IMR-90 (cell line): ENCODE measurements around the gene HMOX2. TPM values are rescaled to one million over a fixed set of nuclear protein-coding genes. Genes with fewer than 3 reads are reported as not detected.

Source experiments
- ATAC-seq: fragments of 200-7000 bp; cut with Tn5 transposase; 2 replicates; pipeline ENCODE4 v1.9.1; 2020; ENCODE audit warnings: low read depth, mild to moderate bottlenecking, moderate library complexity
- BruUV-seq: library from RNA; stranded (reverse); fragments of 400-500 nt; replicated peaks from 2 replicates; lab custom pipeline; 2021; lab: Mats Ljungman, UMichigan
- CTCF ChIA-PET: fragments of 300-600 bp; formaldehyde crosslinking; extraction: SDS; loops from one replicate; lab custom pipeline; 2021; ENCODE audit warnings: antibody characterized with exemption; lab: Yijun Ruan, JAX
- POLR2A ChIA-PET: fragments of 300-600 bp; sonication (Branson Sonifier 250); formaldehyde crosslinking; loops from one replicate; lab custom pipeline; 2022; ENCODE audit warnings: antibody characterized with exemption; ENCODE audit not compliant: unreplicated experiment; lab: Charles Lee
- DNase-seq: peaks from one replicate; pipeline ENCODE4 v3.0.0; 2013
- H2AFZ ChIP-seq: replicated peaks from 2 replicates; pipeline ENCODE3; 2013; ENCODE audit warnings: low read length, mild to moderate bottlenecking; ENCODE audit not compliant: poor library complexity
- H2AK5ac ChIP-seq: 2 replicates; pipeline ENCODE4 v1.6.1; 2013; ENCODE audit warnings: low read depth, low read length, inconsistent platforms
- H2AK9ac ChIP-seq: replicated peaks from 2 replicates; pipeline ENCODE3; 2013; ENCODE audit warnings: mild to moderate bottlenecking, low read depth, low read length, moderate library complexity; ENCODE audit not compliant: poor library complexity
- H2BK120ac ChIP-seq: 2 replicates; pipeline ENCODE4 v1.6.1; 2013; ENCODE audit warnings: low read depth, low read length, inconsistent platforms
- H2BK15ac ChIP-seq: 3 replicates; pipeline ENCODE4 v1.6.1; 2013; ENCODE audit warnings: low read depth, low read length, inconsistent platforms
- H2BK20ac ChIP-seq: 2 replicates; pipeline ENCODE4 v1.6.1; 2013; ENCODE audit warnings: low read depth, mild to moderate bottlenecking, inconsistent platforms, low read length, moderate library complexity
- H2BK5ac ChIP-seq: 2 replicates; pipeline ENCODE4 v1.6.1; 2013; ENCODE audit warnings: mild to moderate bottlenecking, low read depth, low read length, inconsistent platforms; ENCODE audit not compliant: poor library complexity, severe bottlenecking
- H3K14ac ChIP-seq: replicated peaks from 2 replicates; pipeline ENCODE4 v1.6.1; 2013; ENCODE audit warnings: low read depth, low read length, inconsistent platforms
- H3K18ac ChIP-seq: 2 replicates; pipeline ENCODE4 v1.6.1; 2013; ENCODE audit warnings: low read depth, low read length, control low read depth
- H3K23ac ChIP-seq: 2 replicates; pipeline ENCODE4 v1.6.1; 2013; ENCODE audit warnings: low read depth, low read length, inconsistent platforms
- H3K27ac ChIP-seq: 2 replicates; pipeline ENCODE4 v1.5.1; 2013; ENCODE audit warnings: mild to moderate bottlenecking, control low read depth, low read length; ENCODE audit not compliant: insufficient read depth
- H3K27me3 ChIP-seq: 2 replicates; pipeline ENCODE4 v1.6.1; 2013; ENCODE audit warnings: low read length; ENCODE audit not compliant: control insufficient read depth, insufficient read depth
- H3K36me3 ChIP-seq: 2 replicates; pipeline ENCODE4 v1.6.1; 2013; ENCODE audit warnings: low read length, mixed read lengths; ENCODE audit not compliant: control insufficient read depth, insufficient read depth
- H3K4ac ChIP-seq: 2 replicates; pipeline ENCODE4 v1.6.1; 2013; ENCODE audit warnings: low read depth, low read length, inconsistent platforms
- H3K4me1 ChIP-seq: 2 replicates; pipeline ENCODE4 v1.6.1; 2013; ENCODE audit warnings: low read length, mixed read lengths; ENCODE audit not compliant: control insufficient read depth, insufficient read depth
- H3K4me2 ChIP-seq: 2 replicates; pipeline ENCODE4 v1.6.1; 2013; ENCODE audit warnings: low read depth, mild to moderate bottlenecking, control low read depth, low read length, moderate library complexity
- H3K4me3 ChIP-seq: 2 replicates; pipeline ENCODE4 v1.5.1; 2013; ENCODE audit warnings: low read depth, mild to moderate bottlenecking, control low read depth, low read length, moderate library complexity; ENCODE audit not compliant: insufficient read depth
- H3K56ac ChIP-seq: 2 replicates; pipeline ENCODE4 v1.6.1; 2013; ENCODE audit warnings: low read length, inconsistent platforms; ENCODE audit not compliant: insufficient read depth; ENCODE audit errors: extremely low read depth
- H3K79me1 ChIP-seq, 2 experiments: 2 replicates each; pipeline ENCODE4 v1.6.1; 2013; ENCODE audit warnings: low read length in 2 of 2, inconsistent platforms in 1 of 2, low read depth in 1 of 2
- H3K9ac ChIP-seq: 2 replicates; pipeline ENCODE4 v1.6.1; 2013; ENCODE audit warnings: low read depth, low read length, control low read depth
- H3K9me1 ChIP-seq: 2 replicates; pipeline ENCODE4 v1.6.1; 2013; ENCODE audit warnings: low read length, inconsistent platforms; ENCODE audit not compliant: insufficient read depth
- H3K9me3 ChIP-seq: 2 replicates; pipeline ENCODE4 v1.6.1; 2013; ENCODE audit warnings: low read length; ENCODE audit not compliant: control insufficient read depth, insufficient read depth
- H4K20me1 ChIP-seq: 2 replicates; pipeline ENCODE4 v1.6.1; 2013; ENCODE audit warnings: low read length, inconsistent platforms; ENCODE audit not compliant: insufficient read depth
- H4K5ac ChIP-seq: 2 replicates; pipeline ENCODE4 v1.6.1; 2013; ENCODE audit warnings: mild to moderate bottlenecking, low read depth, low read length, control low read depth
- H4K8ac ChIP-seq, 2 experiments: 2 replicates each; pipeline ENCODE4 v1.6.1; 2013; ENCODE audit warnings: low read depth in 2 of 2, low read length in 2 of 2, control low read depth in 1 of 2, inconsistent platforms in 1 of 2
- H4K91ac ChIP-seq: 2 replicates; pipeline ENCODE4 v1.6.1; 2013; ENCODE audit warnings: low read depth, low read length, inconsistent platforms; ENCODE audit not compliant: insufficient read depth
- BHLHE40 ChIP-seq: fragments of 150-350 bp; IDR thresholded peaks from 2 replicates; pipeline ENCODE4 v1.6.1; 2016; ENCODE audit warnings: mild to moderate bottlenecking, low read depth, low read length
- CEBPB ChIP-seq: IDR thresholded peaks from 2 replicates; pipeline ENCODE4 v1.6.1; 2012; ENCODE audit warnings: low read depth, low read length, improper control_type of control experiment
- CHD1 ChIP-seq: IDR thresholded peaks from 2 replicates; pipeline ENCODE4 v1.6.1; 2012; ENCODE audit warnings: low read depth, low read length, improper control_type of control experiment
- FOS ChIP-seq: fragments of 150-350 bp; IDR thresholded peaks from 2 replicates; pipeline ENCODE4 v1.6.1; 2016; ENCODE audit warnings: low read depth, low read length
- MAFK ChIP-seq: IDR thresholded peaks from 2 replicates; pipeline ENCODE4 v1.6.1; 2012; ENCODE audit warnings: low read depth, low read length, improper control_type of control experiment
- MAZ ChIP-seq: IDR thresholded peaks from 2 replicates; pipeline ENCODE4 v1.6.1; 2012; ENCODE audit warnings: low read depth, mild to moderate bottlenecking, low read length, improper control_type of control experiment, moderate library complexity, borderline replicate concordance
- MXI1 ChIP-seq: IDR thresholded peaks from 2 replicates; pipeline ENCODE4 v1.6.1; 2012; ENCODE audit warnings: low read depth, mild to moderate bottlenecking, low read length, moderate library complexity, borderline replicate concordance
- NFE2L2 ChIP-seq: fragments of 150-350 bp; IDR thresholded peaks from 2 replicates; pipeline ENCODE4 v1.6.1; 2016; ENCODE audit warnings: low read depth, mild to moderate bottlenecking, low read length
- POLR2A ChIP-seq: IDR thresholded peaks from 2 replicates; pipeline ENCODE4 v1.6.1; 2012; ENCODE audit warnings: mild to moderate bottlenecking, low read depth, low read length
- RAD21 ChIP-seq: IDR thresholded peaks from 2 replicates; pipeline ENCODE4 v1.6.1; 2012; ENCODE audit warnings: low read length, improper control_type of control experiment
- RCOR1 ChIP-seq: IDR thresholded peaks from 2 replicates; pipeline ENCODE4 v1.6.1; 2012; ENCODE audit warnings: mild to moderate bottlenecking, low read length, improper control_type of control experiment; ENCODE audit not compliant: insufficient replicate concordance
- RFX5 ChIP-seq: IDR thresholded peaks from 2 replicates; pipeline ENCODE4 v1.8.0; 2012; ENCODE audit warnings: low read depth, mild to moderate bottlenecking, low read length, moderate library complexity
- SMC3 ChIP-seq: fragments of 150-350 bp; IDR thresholded peaks from 2 replicates; pipeline ENCODE4 v1.6.1; 2016; ENCODE audit warnings: low read depth, mild to moderate bottlenecking, antibody characterized with exemption, low read length, moderate library complexity
- WGBS, 2 experiments: methylation state at CpG; one replicate each; pipeline versions ENCODE4 v1.1.5 to v1.1.7; 2013; ENCODE audit warnings: missing lambda C conversion rate in 2 of 2; ENCODE audit not compliant: insufficient read length in 1 of 2; ENCODE audit errors: extremely low coverage in 2 of 2; 5-methylcytosine and 5-hydroxymethylcytosine counted together
- dilution Hi-C: fragments of 300-500 bp; cut with HindIII; formaldehyde crosslinking; loops from one replicate; pipeline ENCODE4 v1.14.3; 2018; ENCODE audit warnings: low sequenced_read_pairs; ENCODE audit not compliant: unreplicated experiment
- in situ Hi-C: fragments of 300-500 bp; cut with MboI; formaldehyde crosslinking; loops from 3 replicates; pipeline ENCODE4 v1.14.3; 2019; ENCODE audit warnings: low sequenced_read_pairs, inconsistent platforms, mixed read lengths
- intact Hi-C: fragments of 100-400 bp; cut with micrococcal nuclease; formaldehyde crosslinking; loops from 2 replicates; pipeline ENCODE4 v1.10.0; 2022
- polyA plus RNA-seq, 3 experiments: library from polyadenylated mRNA; depleted of rRNA; stranded (reverse); fragments of >200 nt; gene quantifications; 2 replicates each; pipeline ENCODE4 v1.2.3, GENCODE V29; 2012; ENCODE audit warnings: low replicate concordance in 1 of 3
- total RNA-seq: library from RNA; depleted of rRNA; stranded (reverse); fragments of >200 nt; gene quantifications from 2 replicates; pipeline ENCODE4 v1.2.3, GENCODE V29; 2012
- TF ChIP-seq, protein P1 (sequence below): conservative IDR thresholded peaks from 2 replicates; pipeline ENCODE4 v1.5.1; 2012; ENCODE audit warnings: mild to moderate bottlenecking, low read depth, low read length, improper control_type of control experiment
- TF ChIP-seq, protein P2 (sequence below): fragments of 150-350 bp; IDR thresholded peaks from 2 replicates; pipeline ENCODE4 v1.6.1; 2017; ENCODE audit warnings: mild to moderate bottlenecking, antibody characterized with exemption, low read length, low read depth

The HMOX2 gene
- total and polyA plus RNA-seq, 2 of the 4 experiments (the other 2 are of a cell fraction) = 93.9 to 98.8 TPM

GRCh38 chr16:4433228-4433627 is 43.0 kb upstream of the HMOX2 start:
- no peak overlapping the region for H3K14ac ChIP-seq
- H4K5ac ChIP-seq = no peak overlapping the region
- dilution Hi-C loops = no loop called here
- H3K56ac ChIP-seq = no peak overlapping the region
- H2BK20ac ChIP-seq = no peak overlapping the region
- ATAC-seq (no peak), DNase-seq (no peak)
- H2BK120ac ChIP-seq = no peak overlapping the region
- TF ChIP-seq RFX5 (no peak), FOS (no peak), POLR2A (no peak), CEBPB (no peak), MXI1 (no peak), RCOR1 (no peak), BHLHE40 (no peak), NFE2L2 (no peak), MAZ (no peak), MAFK (no peak), SMC3 (no peak), CHD1 (no peak), RAD21 (no peak)
- TF ChIP-seq, protein P1, sequence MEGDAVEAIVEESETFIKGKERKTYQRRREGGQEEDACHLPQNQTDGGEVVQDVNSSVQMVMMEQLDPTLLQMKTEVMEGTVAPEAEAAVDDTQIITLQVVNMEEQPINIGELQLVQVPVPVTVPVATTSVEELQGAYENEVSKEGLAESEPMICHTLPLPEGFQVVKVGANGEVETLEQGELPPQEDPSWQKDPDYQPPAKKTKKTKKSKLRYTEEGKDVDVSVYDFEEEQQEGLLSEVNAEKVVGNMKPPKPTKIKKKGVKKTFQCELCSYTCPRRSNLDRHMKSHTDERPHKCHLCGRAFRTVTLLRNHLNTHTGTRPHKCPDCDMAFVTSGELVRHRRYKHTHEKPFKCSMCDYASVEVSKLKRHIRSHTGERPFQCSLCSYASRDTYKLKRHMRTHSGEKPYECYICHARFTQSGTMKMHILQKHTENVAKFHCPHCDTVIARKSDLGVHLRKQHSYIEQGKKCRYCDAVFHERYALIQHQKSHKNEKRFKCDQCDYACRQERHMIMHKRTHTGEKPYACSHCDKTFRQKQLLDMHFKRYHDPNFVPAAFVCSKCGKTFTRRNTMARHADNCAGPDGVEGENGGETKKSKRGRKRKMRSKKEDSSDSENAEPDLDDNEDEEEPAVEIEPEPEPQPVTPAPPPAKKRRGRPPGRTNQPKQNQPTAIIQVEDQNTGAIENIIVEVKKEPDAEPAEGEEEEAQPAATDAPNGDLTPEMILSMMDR = no peak
- TF ChIP-seq, protein P2, sequence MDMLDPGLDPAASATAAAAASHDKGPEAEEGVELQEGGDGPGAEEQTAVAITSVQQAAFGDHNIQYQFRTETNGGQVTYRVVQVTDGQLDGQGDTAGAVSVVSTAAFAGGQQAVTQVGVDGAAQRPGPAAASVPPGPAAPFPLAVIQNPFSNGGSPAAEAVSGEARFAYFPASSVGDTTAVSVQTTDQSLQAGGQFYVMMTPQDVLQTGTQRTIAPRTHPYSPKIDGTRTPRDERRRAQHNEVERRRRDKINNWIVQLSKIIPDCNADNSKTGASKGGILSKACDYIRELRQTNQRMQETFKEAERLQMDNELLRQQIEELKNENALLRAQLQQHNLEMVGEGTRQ = no peak
- no peak overlapping the region for H3K4me3 ChIP-seq
- intact Hi-C loops = no loop called here
- WGBS, 2 experiments = 83% methylated on average over 1 of the region's 4 CpGs; no CpG with 5 or more reads in 1 of the 2 experiments
- no TSS peak for BruUV-seq
- H3K9ac ChIP-seq = no peak overlapping the region
- peaks cover 9% of the 10 kb centered on the region for H4K20me1 ChIP-seq
- no peak overlapping the region for H3K27ac ChIP-seq
- H3K18ac ChIP-seq = no peak overlapping the region
- peaks cover 5% of the 10 kb centered on the region for H3K4me1 ChIP-seq
- in situ Hi-C loops = no loop called here
- POLR2A ChIA-PET = no interaction called here
- H2AK9ac ChIP-seq = no peak overlapping the region
- H4K91ac ChIP-seq = no peak overlapping the region
- no peak overlapping the region for H3K4ac ChIP-seq
- H3K9me3 ChIP-seq = no peaks in the 10 kb centered on the region
- no peak overlapping the region for H2BK15ac ChIP-seq
- H4K8ac ChIP-seq = no peak overlapping the region
- H3K27me3 ChIP-seq = no peaks in the 10 kb centered on the region
- H3K9me1 ChIP-seq = 0 out of 2 replicates have a peak, but pooled peaks cover 2% of the 10 kb centered on the region
- peaks cover 31 to 46% of the 10 kb centered on the region in 2 experiments for H3K79me1 ChIP-seq
- H3K23ac ChIP-seq = no peak overlapping the region
- no peak overlapping the region for H2BK5ac ChIP-seq
- no peak overlapping the region for H3K4me2 ChIP-seq
- H2AFZ ChIP-seq = no peak overlapping the region
- H3K36me3 ChIP-seq = peaks cover 25% of the 10 kb centered on the region
- CTCF ChIA-PET = no interaction called here
- no peak overlapping the region for H2AK5ac ChIP-seq
